WI38 (cell line): ENCODE measurements around the gene C2CD4D.
"Not testable (repeated sequence)": the region's sequence is repeated elsewhere in the genome, so short reads cannot be mapped to it uniquely, and the experiment has no call there.

Source experiments
- H3K4me3 ChIP-seq: 2 replicates; pipeline ENCODE4 v1.5.1; 2011; ENCODE audit warnings: low read depth, mild to moderate bottlenecking, control low read depth, low read length
- CTCF ChIP-seq: IDR thresholded peaks from 2 replicates; pipeline ENCODE4 v1.5.1; 2012; ENCODE audit warnings: low read depth, mild to moderate bottlenecking, control low read depth, low read length

Gene C2CD4D

GRCh38 chr1:151881479-151881878 lies 41.9 kb upstream of the C2CD4D start:
- no peak for TF ChIP-seq CTCF

GRCh38 chr1:151875419-151876097 lies 35.9 kb upstream of the C2CD4D start:
- no peak for TF ChIP-seq CTCF
- H3K4me3 ChIP-seq: no peak overlapping the region

More at GRCh38 chr1:151881479-151881878, 41.9 kb upstream of the C2CD4D start:
- H3K4me3 ChIP-seq: no peak overlapping the region

GRCh38 chr1:151872776-151873175 lies 33.2 kb upstream of the C2CD4D start:
- not testable (repeated sequence) for H3K4me3 ChIP-seq

DNA sequence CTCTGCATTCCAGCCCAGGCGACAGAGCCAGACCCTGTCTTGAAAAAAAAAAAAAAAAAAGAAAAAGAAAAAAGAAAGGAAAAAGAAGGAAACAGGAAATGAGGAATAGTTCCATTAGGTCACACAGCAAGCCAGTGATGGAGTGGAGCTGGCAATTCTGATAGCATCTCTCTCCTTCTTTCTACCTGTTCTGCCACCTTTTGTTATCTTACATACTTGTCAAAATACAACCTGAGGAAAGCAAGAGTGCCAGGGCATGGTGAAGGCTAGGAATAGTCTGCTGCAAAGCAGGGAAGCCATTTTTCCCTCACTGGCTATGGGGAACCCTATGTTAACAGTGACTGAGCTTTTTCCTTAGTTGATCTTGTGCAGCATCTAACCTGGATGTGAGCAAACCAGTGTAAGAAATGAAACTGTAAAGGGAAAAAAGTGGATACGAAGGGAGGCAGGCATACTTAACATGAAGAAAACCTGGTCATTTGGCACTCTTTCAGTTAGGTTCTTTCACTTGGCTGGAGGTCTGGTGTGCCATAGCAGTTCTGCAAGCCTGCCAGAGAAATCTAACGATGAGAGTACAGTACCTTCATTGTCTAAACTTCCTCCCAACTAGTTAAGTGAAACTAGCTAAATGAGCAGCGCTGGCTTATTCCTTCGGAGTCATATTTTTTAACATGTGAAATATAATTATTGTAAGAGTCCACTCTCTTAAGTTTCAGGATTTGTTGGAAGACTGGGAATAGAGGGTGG lies 31.8 kb upstream of the C2CD4D start:
- no peak overlapping the region for H3K4me3 ChIP-seq
- TF ChIP-seq CTCF: no peak

DNA sequence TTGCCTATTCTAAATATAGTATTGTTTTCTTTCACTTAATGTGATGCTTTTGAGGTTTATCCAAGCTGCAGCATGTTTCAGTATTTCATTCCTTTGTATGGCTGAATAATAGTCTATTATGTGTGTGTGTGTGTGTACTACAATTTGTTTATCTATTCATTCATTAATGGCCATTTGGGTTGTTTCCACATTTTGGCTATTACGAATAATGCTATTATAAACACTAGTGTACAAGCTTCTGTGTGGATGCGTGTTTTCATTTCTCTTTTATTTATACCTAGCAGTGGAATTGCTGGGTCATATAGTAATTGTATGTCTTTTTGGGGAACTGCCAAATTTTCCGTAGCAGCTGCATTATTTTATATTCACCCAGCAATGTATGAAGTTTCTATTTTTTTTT lies 28.9 kb upstream of the C2CD4D start:
- H3K4me3 ChIP-seq: no peak overlapping the region
- TF ChIP-seq CTCF: no peak

- no peak for TF ChIP-seq CTCF
- H3K4me3 ChIP-seq: no peak overlapping the region
Observed at GRCh38 chr1:151867765-151868411, 28.3 kb upstream of the C2CD4D start.

DNA sequence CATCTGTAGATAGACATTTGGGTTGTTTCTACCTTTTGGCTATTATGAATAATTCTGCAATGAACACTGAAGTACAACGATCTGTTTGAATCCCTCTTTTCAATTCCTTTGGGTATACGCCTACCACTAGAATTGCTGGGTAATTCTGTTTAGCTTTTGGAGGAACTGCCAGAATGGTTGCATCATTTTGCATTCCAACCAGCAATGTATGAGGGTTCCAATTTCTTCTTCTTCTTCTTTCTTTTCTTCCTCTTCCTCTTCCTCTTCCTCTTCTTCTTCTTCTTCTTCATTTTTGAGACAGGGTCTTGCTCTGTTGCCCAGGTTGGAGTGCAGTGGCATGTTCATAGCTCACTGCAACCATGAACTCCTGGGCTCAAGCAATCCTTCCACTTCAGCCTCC lies 27.7 kb upstream of the C2CD4D start:
- no peak overlapping the region for H3K4me3 ChIP-seq
- no peak for TF ChIP-seq CTCF
